ENCODE results near the gene BCL7C. TPM values are rescaled to one million over a fixed set of nuclear protein-coding genes. Genes with fewer than 3 reads are reported as not detected.

Gene BCL7C
- total and polyA plus RNA-seq, 2 of the 13 experiments (the other 11 are each of a cell fraction or from before 2014, with no cell fraction given), result 17.7 to 33.8 TPM

- TF ChIP-seq DBP (CRISPR knock-in tag; IDR thresholded peaks at IDR 0.05; ENCODE audit: not compliant biosample characterization) (no peak), GTF2F1 (IDR thresholded peaks at IDR 0.05; ENCODE audit: low read length) (0 out of 2 replicates have a peak, but pooled peaks have one; percentile 59), ZBTB43 (CRISPR knock-in tag; conservative IDR thresholded peaks at IDR 0.05) (0 out of 2 replicates have a peak, but pooled peaks have one; percentile 29), RFXAP (CRISPR knock-in tag; IDR thresholded peaks at IDR 0.05; ENCODE audit: borderline replicate concordance) (peak; percentile 66; the same call in 1 of the 2 replicates), ZNF407 (CRISPR knock-in tag; IDR thresholded peaks at IDR 0.05; ENCODE audit: not compliant biosample characterization) (no peak), SPEN (CRISPR knock-in tag; IDR thresholded peaks at IDR 0.05; ENCODE audit: low read depth) (no peak), JARID2 (CRISPR knock-in tag; IDR thresholded peaks at IDR 0.05; ENCODE audit: insufficient replicate concordance) (peak; percentile 28), U2AF1 (optimal IDR thresholded peaks at IDR 0.05; ENCODE audit: low read depth, low read length) (no peak), CCAR2 (optimal IDR thresholded peaks at IDR 0.05; ENCODE audit: low read depth, low read length) (no peak), SRSF4 (IDR thresholded peaks at IDR 0.05; ENCODE audit: low read depth, low read length, poor library complexity, severe bottlenecking) (no peak), IRF9 (CRISPR knock-in tag; IDR thresholded peaks at IDR 0.05; ENCODE audit: borderline replicate concordance) (peak; percentile 54; the same call in 1 of the 2 replicates), RFX1 (IDR thresholded peaks at IDR 0.05) (no peak), CAMTA2 (CRISPR knock-in tag; IDR thresholded peaks at IDR 0.05; ENCODE audit: borderline replicate concordance) (no peak), KAT8 (CRISPR knock-in tag; IDR thresholded peaks at IDR 0.05) (peak; percentile 89), MED8 (CRISPR knock-in tag; IDR thresholded peaks at IDR 0.05; ENCODE audit: insufficient replicate concordance) (no peak), ZNF629 (CRISPR knock-in tag; conservative IDR thresholded peaks at IDR 0.05) (no peak), TBX2 (CRISPR knock-in tag; IDR thresholded peaks at IDR 0.05; ENCODE audit: borderline replicate concordance) (peak; percentile 69; the same call in 1 of the 2 replicates)
These were observed 49.0 kb downstream of the BCL7C start (continued) for GRCh38 chr16:30844671-30845449.

Measured in HepG2 (cell line).